ENCODE data around the gene KANK2.

GRCh38 chr19:11152318-11153062 is 44.9 kb downstream of the KANK2 start:
- TF ChIP-seq, protein P1, sequence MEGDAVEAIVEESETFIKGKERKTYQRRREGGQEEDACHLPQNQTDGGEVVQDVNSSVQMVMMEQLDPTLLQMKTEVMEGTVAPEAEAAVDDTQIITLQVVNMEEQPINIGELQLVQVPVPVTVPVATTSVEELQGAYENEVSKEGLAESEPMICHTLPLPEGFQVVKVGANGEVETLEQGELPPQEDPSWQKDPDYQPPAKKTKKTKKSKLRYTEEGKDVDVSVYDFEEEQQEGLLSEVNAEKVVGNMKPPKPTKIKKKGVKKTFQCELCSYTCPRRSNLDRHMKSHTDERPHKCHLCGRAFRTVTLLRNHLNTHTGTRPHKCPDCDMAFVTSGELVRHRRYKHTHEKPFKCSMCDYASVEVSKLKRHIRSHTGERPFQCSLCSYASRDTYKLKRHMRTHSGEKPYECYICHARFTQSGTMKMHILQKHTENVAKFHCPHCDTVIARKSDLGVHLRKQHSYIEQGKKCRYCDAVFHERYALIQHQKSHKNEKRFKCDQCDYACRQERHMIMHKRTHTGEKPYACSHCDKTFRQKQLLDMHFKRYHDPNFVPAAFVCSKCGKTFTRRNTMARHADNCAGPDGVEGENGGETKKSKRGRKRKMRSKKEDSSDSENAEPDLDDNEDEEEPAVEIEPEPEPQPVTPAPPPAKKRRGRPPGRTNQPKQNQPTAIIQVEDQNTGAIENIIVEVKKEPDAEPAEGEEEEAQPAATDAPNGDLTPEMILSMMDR (IDR thresholded peaks at IDR 0.05): no peak
- no peak for TF ChIP-seq NFYB (CRISPR knock-in tag; conservative IDR thresholded peaks at IDR 0.05; ENCODE audit: low read depth)
